OCI-LY7 (cell line): Measurements from ENCODE around the gene PIP5K1A.
"Not testable (repeated sequence)": the region's sequence is repeated elsewhere in the genome, so short reads cannot be mapped to it uniquely, and the experiment has no call there.

Experiments used
- EZH2phosphoT487 ChIP-seq: fragments of 200-600 bp; sonication (generic); IDR thresholded peaks from 2 replicates; pipeline ENCODE4 v1.6.1; 2018; ENCODE audit warnings: low read depth, borderline replicate concordance, mild to moderate bottlenecking, mixed run types, antibody characterized with exemption, low read length, moderate library complexity, mixed read lengths
- TF ChIP-seq, protein P1 (sequence below): fragments of 200-600 bp; sonication (generic); conservative IDR thresholded peaks from 2 replicates; pipeline ENCODE4 v1.5.1; 2014; ENCODE audit warnings: mild to moderate bottlenecking, antibody characterized with exemption, low read length, moderate library complexity, mixed read lengths

DNA sequence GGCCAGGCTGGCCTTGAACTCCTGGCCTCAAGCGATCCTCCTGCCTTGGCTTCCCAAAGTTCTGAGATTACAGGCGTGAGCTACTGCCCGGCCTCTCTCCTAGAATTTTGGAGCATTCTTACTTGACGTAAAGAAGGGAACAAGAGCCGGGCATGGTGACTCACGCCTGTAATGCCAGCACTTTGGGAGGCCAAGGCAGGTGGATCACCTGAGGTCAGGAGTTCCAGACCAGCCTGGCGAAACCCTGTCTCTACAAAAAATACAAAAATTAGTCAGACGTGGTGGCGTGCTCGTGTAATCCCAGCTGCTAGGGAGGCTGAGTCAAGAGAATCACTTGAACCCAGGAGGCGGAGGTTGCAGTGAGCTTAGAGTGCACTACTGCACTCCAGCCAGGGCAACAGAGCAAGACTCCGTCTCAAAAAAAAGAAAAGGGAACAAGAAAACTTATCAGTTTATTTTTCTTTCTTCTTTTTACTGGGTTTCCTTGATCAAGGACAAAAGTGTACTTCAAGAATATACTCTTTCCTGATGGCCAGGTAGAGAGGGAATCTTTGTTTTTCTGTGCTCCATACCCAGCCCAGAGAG, 7.1 kb downstream of the PIP5K1A start:
- TF ChIP-seq, protein P1, sequence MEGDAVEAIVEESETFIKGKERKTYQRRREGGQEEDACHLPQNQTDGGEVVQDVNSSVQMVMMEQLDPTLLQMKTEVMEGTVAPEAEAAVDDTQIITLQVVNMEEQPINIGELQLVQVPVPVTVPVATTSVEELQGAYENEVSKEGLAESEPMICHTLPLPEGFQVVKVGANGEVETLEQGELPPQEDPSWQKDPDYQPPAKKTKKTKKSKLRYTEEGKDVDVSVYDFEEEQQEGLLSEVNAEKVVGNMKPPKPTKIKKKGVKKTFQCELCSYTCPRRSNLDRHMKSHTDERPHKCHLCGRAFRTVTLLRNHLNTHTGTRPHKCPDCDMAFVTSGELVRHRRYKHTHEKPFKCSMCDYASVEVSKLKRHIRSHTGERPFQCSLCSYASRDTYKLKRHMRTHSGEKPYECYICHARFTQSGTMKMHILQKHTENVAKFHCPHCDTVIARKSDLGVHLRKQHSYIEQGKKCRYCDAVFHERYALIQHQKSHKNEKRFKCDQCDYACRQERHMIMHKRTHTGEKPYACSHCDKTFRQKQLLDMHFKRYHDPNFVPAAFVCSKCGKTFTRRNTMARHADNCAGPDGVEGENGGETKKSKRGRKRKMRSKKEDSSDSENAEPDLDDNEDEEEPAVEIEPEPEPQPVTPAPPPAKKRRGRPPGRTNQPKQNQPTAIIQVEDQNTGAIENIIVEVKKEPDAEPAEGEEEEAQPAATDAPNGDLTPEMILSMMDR: not testable (repeated sequence)
- not testable (repeated sequence) for TF ChIP-seq EZH2phosphoT487
